MM.1S (cell line): ENCODE results near the gene FBN2.

ENCODE experiments used
- DNase-seq: peaks from one replicate; pipeline ENCODE4 v3.0.0-alpha.2; 2015
- H2AFZ ChIP-seq: fragments of 300-600 bp; sonication (generic); 2 replicates; pipeline ENCODE4 v1.6.0; 2016; ENCODE audit warnings: antibody characterized with exemption, low read length
- H3F3A ChIP-seq: fragments of 300-600 bp; sonication (generic); 2 replicates; pipeline ENCODE4 v1.6.1; 2016; ENCODE audit warnings: mild to moderate bottlenecking, antibody characterized with exemption, low read length, moderate library complexity, mixed read lengths; ENCODE audit not compliant: insufficient read depth
- H3K27ac ChIP-seq: fragments of 300-600 bp; sonication (generic); 2 replicates; pipeline ENCODE4 v1.5.1; 2016; ENCODE audit warnings: mild to moderate bottlenecking, low read length
- H3K27me3 ChIP-seq: fragments of 300-600 bp; sonication (generic); replicated peaks from 2 replicates; pipeline ENCODE4 v1.6.0; 2016; ENCODE audit warnings: low read length; ENCODE audit not compliant: insufficient read depth
- H3K36me3 ChIP-seq: fragments of 300-600 bp; sonication (generic); replicated peaks from 2 replicates; pipeline ENCODE4 v1.6.1; 2016; ENCODE audit warnings: mild to moderate bottlenecking, low read length, mixed read lengths; ENCODE audit not compliant: insufficient read depth
- H3K4me1 ChIP-seq: fragments of 300-600 bp; sonication (generic); 2 replicates; pipeline ENCODE4 v1.6.1; 2016; ENCODE audit warnings: low read length, mixed read lengths
- H3K4me2 ChIP-seq: fragments of 300-600 bp; sonication (generic); 2 replicates; pipeline ENCODE4 v1.6.0; 2016; ENCODE audit warnings: low read depth, low read length
- H3K4me3 ChIP-seq: fragments of 300-600 bp; sonication (generic); 2 replicates; pipeline ENCODE4 v1.5.1; 2016; ENCODE audit warnings: low read length, mixed read lengths
- H3K79me2 ChIP-seq: fragments of 300-600 bp; sonication (generic); 2 replicates; pipeline ENCODE4 v1.6.1; 2016; ENCODE audit warnings: mixed run types, low read length, mixed read lengths
- H3K9ac ChIP-seq: fragments of 300-600 bp; sonication (generic); 2 replicates; pipeline ENCODE4 v1.6.1; 2016; ENCODE audit warnings: low read length, mixed read lengths
- H3K9me2 ChIP-seq: fragments of 300-600 bp; sonication (generic); replicated peaks from 2 replicates; pipeline ENCODE4 v1.6.1; 2016; ENCODE audit warnings: mild to moderate bottlenecking, low read length, mixed read lengths; ENCODE audit not compliant: insufficient read depth
- H3K9me3 ChIP-seq: fragments of 300-600 bp; sonication (generic); replicated peaks from 2 replicates; pipeline ENCODE4 v1.6.1; 2016; ENCODE audit warnings: mild to moderate bottlenecking, low read length, mixed read lengths; ENCODE audit not compliant: insufficient read depth
- H4K20me1 ChIP-seq: fragments of 300-600 bp; sonication (generic); 2 replicates; pipeline ENCODE4 v1.6.1; 2016; ENCODE audit warnings: mild to moderate bottlenecking, low read length, moderate library complexity, mixed read lengths; ENCODE audit not compliant: insufficient read depth
- EZH2 ChIP-seq: fragments of 300-600 bp; sonication (generic); optimal IDR thresholded peaks from 2 replicates; pipeline ENCODE3; 2017; ENCODE audit warnings: low read depth, mild to moderate bottlenecking, antibody characterized with exemption, low read length, mixed read lengths
- EZH2phosphoT487 ChIP-seq: fragments of 300-600 bp; sonication (generic); IDR thresholded peaks from 2 replicates; pipeline ENCODE4 v1.6.1; 2018; ENCODE audit warnings: antibody characterized with exemption, low read length
- TF ChIP-seq, protein P1 (sequence below): fragments of 300-600 bp; sonication (generic); IDR thresholded peaks from 2 replicates; pipeline ENCODE4 v1.5.1; 2016; ENCODE audit warnings: antibody characterized with exemption, low read length, mixed read lengths

Gene FBN2

DNA sequence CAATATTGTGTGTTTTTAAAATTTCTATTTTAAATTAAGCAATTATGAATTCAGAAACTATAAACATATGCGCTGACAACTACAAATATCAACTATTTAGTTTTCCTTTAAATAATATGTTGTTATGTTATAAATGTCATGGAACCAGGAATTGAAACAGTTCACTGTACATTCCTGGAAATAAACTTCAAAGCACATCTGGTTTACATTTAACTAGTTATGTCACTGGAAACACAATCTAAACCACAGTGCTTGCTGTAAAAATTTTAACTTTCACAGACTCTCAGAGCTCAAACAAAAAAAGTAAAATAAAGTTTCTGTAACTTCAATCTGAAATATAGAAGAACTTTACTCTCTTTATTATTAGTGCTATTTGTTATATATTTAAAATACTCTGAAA, 179.2 kb downstream of the FBN2 start:
- TF ChIP-seq EZH2 (no peak), EZH2phosphoT487 (no peak)

DNA sequence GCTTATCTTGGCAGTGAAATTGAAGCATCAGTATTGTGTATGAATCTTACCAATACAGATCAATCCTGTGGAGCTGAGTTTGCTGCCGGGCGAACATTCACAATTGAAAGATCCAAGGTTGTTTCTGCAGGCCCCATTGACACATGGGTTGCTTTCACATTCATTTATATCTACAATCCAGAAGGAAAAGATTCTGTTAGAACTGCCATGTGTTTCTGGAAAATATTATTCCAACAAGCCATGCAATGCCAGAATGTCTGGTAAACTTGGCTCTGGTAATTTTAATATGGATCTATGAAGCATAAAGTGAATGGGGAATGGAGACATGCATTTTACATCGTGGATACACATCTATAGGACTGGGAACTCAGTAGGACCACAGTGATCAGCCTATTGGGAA, 180.8 kb downstream of the FBN2 start:
- Histone ChIP-seq H3K4me1 (no peaks in the 10 kb centered on the region), H3K9me3 (no peaks in the 10 kb centered on the region), H3F3A (no peaks in the 10 kb centered on the region), H4K20me1 (no peaks in the 10 kb centered on the region), H2AFZ (no peak overlapping the region), H3K79me2 (no peaks in the 10 kb centered on the region), H3K4me3 (no peak overlapping the region), H3K9ac (no peak overlapping the region), H3K27me3 (no peaks in the 10 kb centered on the region), H3K36me3 (no peaks in the 10 kb centered on the region), H3K4me2 (no peak overlapping the region), H3K27ac (no peak overlapping the region), H3K9me2 (no peaks in the 10 kb centered on the region)
- DNase-seq, result no peak
- TF ChIP-seq EZH2phosphoT487 (no peak), EZH2 (no peak)
- TF ChIP-seq, protein P1, sequence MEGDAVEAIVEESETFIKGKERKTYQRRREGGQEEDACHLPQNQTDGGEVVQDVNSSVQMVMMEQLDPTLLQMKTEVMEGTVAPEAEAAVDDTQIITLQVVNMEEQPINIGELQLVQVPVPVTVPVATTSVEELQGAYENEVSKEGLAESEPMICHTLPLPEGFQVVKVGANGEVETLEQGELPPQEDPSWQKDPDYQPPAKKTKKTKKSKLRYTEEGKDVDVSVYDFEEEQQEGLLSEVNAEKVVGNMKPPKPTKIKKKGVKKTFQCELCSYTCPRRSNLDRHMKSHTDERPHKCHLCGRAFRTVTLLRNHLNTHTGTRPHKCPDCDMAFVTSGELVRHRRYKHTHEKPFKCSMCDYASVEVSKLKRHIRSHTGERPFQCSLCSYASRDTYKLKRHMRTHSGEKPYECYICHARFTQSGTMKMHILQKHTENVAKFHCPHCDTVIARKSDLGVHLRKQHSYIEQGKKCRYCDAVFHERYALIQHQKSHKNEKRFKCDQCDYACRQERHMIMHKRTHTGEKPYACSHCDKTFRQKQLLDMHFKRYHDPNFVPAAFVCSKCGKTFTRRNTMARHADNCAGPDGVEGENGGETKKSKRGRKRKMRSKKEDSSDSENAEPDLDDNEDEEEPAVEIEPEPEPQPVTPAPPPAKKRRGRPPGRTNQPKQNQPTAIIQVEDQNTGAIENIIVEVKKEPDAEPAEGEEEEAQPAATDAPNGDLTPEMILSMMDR, result no peak

More for the DNA sequence above, 179.2 kb downstream of the FBN2 start:
- H3K9me2 ChIP-seq, result no peaks in the 10 kb centered on the region
- no peaks in the 10 kb centered on the region for H3K27me3 ChIP-seq
- no peak overlapping the region for H3K27ac ChIP-seq
- H3F3A ChIP-seq, result no peaks in the 10 kb centered on the region
- no peaks in the 10 kb centered on the region for H3K4me1 ChIP-seq
- no peaks in the 10 kb centered on the region for H3K79me2 ChIP-seq
- no peak overlapping the region for H2AFZ ChIP-seq
- H4K20me1 ChIP-seq, result no peaks in the 10 kb centered on the region
- DNase-seq, result no peak
- H3K4me3 ChIP-seq, result no peak overlapping the region
- H3K9ac ChIP-seq, result no peak overlapping the region
- no peaks in the 10 kb centered on the region for H3K9me3 ChIP-seq
- H3K36me3 ChIP-seq, result no peaks in the 10 kb centered on the region
- H3K4me2 ChIP-seq, result no peak overlapping the region

DNA sequence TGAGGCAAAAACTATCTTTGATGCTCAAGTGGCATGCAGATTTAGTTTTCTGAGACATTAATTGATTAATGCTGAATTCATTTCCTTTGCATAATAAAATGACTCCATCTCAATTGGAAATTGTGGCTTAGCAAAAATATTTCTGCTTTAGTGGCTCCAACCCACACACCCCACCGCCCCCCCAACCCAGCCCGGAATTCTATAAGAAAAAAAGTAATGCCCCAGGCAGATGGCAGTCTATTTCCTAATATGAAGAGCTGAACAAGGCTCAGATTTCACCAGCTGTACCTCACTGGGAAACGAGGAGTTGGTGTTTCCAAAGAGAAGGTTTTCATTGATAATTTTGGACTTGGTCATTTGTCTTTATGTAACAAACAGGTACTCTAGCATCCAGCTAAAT, 182.1 kb downstream of the FBN2 start:
- H4K20me1 ChIP-seq, result no peaks in the 10 kb centered on the region
- no peaks in the 10 kb centered on the region for H3K79me2 ChIP-seq
- no peak overlapping the region for H3K9ac ChIP-seq
- no peaks in the 10 kb centered on the region for H3K4me1 ChIP-seq
- no peak for DNase-seq
- H3F3A ChIP-seq, result no peaks in the 10 kb centered on the region
- no peaks in the 10 kb centered on the region for H3K9me2 ChIP-seq
- H3K9me3 ChIP-seq, result no peaks in the 10 kb centered on the region
- H3K4me3 ChIP-seq, result no peak overlapping the region
- no peak for TF ChIP-seq EZH2phosphoT487
- TF ChIP-seq, protein P1, result no peak
- no peaks in the 10 kb centered on the region for H3K36me3 ChIP-seq
- no peak overlapping the region for H3K4me2 ChIP-seq
- H3K27ac ChIP-seq, result no peak overlapping the region
- H3K27me3 ChIP-seq, result no peaks in the 10 kb centered on the region
- H2AFZ ChIP-seq, result no peak overlapping the region

DNA sequence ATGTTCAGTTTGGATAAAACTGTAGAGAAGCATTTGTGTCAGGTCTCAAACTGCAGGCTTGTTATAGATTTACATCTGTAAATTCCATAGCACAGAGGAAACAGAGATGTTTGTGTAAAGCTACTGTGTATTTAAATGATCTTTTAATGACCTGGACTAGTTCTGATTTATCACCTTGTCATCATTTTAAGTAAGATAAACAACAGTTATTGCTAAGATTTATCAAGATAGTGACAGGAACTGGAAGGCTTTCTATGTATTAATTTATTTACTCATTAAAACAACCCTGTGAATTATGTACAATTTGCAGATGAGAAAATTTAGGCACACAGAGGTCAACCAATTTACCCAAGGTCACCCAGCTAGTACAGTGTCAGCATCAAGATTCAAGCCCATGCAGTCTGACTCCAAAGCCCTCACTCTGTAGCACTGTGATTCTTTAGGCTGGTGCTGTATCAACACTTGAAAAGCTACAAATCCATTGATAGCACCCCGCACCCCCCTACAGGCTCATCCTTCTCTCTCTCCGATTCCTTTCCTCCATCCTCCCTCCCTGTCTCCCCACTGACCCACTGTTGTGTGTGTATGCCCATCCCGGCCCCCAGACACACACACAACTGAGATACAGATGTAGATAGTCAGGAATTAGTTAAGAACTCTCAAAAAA, 184.5 kb downstream of the FBN2 start:
- Histone ChIP-seq H3F3A (no peaks in the 10 kb centered on the region), H3K4me3 (no peak overlapping the region), H4K20me1 (no peaks in the 10 kb centered on the region), H3K36me3 (no peaks in the 10 kb centered on the region), H3K27ac (no peak overlapping the region), H3K9me3 (no peaks in the 10 kb centered on the region), H3K9ac (no peak overlapping the region), H3K4me2 (no peak overlapping the region), H3K79me2 (no peaks in the 10 kb centered on the region), H3K4me1 (no peaks in the 10 kb centered on the region), H3K27me3 (no peaks in the 10 kb centered on the region), H3K9me2 (no peaks in the 10 kb centered on the region), H2AFZ (no peak overlapping the region)
- DNase-seq, result no peak
- TF ChIP-seq EZH2, result no peak
- TF ChIP-seq, protein P1, result no peak
- TF ChIP-seq EZH2phosphoT487, result no peak
